Hair follicular keratinocyte (primary cell): ENCODE data around the gene CELF3. TPM values are rescaled to one million over a fixed set of nuclear protein-coding genes. Genes with fewer than 3 reads are reported as not detected.

ENCODE experiments used
- total RNA-seq: library from RNA; depleted of rRNA; stranded (reverse); fragments of >200 nt; gene quantifications from 2 replicates; pipeline ENCODE4 v1.2.3, GENCODE V29; 2015

Gene CELF3
- total RNA-seq = not detected in 2 replicates

GRCh38 chr1:151716771-151717631 is at the start of gene CELF3:
TSS of gene CELF3 (minus strand) at chr1:151716803. CDS start at chr1:151716020, 783 bp downstream.

DNA sequence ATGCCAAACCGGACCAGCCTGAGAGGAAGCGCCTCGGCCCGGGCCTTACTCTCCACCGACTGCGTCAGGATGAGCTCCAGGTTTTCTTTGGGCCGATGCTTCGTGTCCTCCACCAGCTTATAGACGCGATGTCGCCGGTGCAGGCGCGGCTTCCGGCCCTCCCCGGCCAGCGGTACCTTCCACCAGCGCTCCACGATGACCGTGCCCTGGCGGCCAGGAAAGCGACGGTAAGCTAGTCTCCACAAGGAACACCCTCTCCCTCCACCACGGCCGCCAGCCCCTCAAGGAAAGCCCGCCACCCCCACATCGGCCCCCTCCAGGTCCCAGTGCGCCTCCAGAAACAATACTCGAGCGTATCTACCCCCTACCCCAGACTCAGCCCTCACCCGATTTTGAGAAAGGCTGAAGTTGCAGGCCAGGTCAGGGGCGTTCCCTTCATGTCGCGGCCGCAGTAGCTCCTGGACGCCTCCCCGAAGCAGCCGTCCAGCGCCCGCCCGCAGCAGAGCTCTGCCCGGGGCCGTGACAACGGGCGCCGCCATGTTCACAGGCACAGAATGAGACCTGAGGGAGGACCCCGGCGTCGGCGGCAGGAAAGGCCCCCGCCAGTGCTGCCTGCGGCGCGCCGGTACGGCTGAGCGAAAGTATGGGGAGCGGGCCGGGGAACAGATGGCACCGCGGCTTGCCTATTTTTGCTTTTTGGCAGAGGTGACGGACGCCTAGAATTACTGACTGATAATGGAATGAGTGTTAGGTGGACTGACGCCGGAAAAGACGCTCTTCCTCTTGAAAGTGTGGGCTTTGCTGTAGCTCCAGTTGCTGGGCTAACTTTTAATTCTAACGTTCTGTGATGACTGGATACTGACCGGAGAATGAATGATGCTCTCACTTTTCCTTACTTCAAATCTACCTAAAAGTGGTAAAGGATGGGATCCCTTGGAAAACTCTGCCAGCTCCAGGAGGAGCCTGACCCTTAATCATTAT is 46.6 kb upstream of the CELF3 start, which contains the start of gene MRPL9:
TSS of gene MRPL9 (minus strand) at position 556 of the 981 bp plus-strand sequence. CDS start at position 539, 17 bp downstream.

DNA sequence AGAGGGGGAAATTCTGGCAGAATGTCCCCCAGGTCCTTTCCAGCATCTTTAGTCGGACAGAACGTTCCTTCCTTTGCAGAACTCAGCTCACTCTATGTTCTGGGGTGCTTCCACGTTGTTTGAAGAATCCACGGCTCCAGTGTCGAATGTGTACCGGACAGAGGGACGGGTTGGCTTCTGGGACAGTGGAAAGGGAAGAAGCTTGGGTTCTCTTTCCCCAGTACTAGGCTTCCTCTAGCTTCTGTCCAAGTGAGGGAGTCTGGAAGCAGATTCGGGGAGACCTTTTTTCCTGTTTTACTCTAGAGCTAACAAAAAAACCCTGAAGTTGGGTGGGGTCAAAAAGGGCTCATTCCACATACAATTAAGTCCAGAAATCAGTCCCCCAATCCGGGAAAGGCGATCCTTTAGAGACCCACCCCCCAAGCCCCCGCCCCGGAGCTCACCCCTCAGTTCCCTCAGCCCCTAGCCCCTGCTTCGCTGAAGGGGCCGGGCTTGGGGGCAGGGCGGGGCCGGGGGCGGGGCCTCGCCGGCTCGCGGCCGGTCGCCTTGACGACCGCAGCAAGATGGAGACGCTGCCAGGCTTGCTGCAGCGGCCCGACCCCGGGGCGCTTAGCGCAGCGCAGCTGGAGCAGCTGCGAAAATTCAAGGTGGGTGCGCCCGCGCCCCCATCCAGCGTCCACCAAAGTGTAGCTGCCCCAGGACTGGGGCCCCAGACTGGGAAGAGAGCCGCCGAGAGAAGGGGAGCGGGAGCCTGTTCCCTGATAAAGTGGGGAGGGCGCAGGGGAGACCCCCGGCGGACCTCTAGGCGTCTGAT is 4.6 kb upstream of the CELF3 start, which contains the start of gene RIIAD1:
TSS of gene RIIAD1 (plus strand) at position 549 of the 814 bp plus-strand sequence. CDS start at position 564, 15 bp downstream.

Other genes with a start within 250 kb of the CELF3 start
- gene CGN, start 205.4 kb downstream of the CELF3 start, total RNA-seq = 0.16 and 0.19 TPM in 2 replicates
- gene TUFT1, start 176.5 kb downstream of the CELF3 start, total RNA-seq = 16.4 and 16.6 TPM in 2 replicates
- gene SNX27, start 104.8 kb downstream of the CELF3 start, total RNA-seq = 9.6 and 12.1 TPM in 2 replicates
- not detected in 2 replicates for gene RIIAD1, start 4.7 kb upstream of the CELF3 start, total RNA-seq
- gene MRPL9, start 46.7 kb upstream of the CELF3 start, total RNA-seq = 79.4 and 95.0 TPM in 2 replicates
- gene TDRKH, start 73.7 kb upstream of the CELF3 start, total RNA-seq = 12.3 and 13.3 TPM in 2 replicates
- not detected in 2 replicates for gene LINGO4, start 88.6 kb upstream of the CELF3 start, total RNA-seq
- gene RORC, start 115.0 kb upstream of the CELF3 start, total RNA-seq = 0.16 TPM in 1 of 2 replicates, not detected in the other
- gene C2CD4D, start 123.0 kb upstream of the CELF3 start, total RNA-seq = 0.39 and 0.99 TPM in 2 replicates
- not detected in 2 replicates for gene THEM5, start 136.9 kb upstream of the CELF3 start, total RNA-seq
- 10.7 and 11.8 TPM in 2 replicates for gene THEM4, start 192.7 kb upstream of the CELF3 start, total RNA-seq